ENCODE data around the gene GOLGA8M.
"Not testable (repeated sequence)": the region's sequence is repeated elsewhere in the genome, so short reads cannot be mapped to it uniquely, and the experiment has no call there.

GOLGA8M gene

DNA sequence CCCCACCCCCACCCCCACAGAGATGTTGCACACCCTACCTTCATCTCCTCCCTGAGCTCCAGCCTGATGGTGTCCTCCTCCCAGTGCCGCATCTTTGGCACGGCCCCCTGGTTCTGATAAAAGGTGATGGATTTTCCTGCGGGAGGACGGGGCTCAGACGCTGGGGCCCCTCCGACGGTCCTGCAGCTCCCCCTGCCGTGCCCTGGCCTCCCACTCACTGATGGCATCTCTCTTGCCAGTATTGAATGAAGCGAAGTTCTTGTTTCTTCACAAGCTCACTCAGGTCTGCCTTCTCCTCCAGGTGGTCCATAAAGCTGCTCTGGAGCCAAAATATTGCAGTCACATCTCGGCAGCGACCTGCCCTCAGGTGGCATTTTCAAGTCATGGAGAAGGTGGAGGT, 9.8 kb downstream of the GOLGA8M start:
- H3F3A ChIP-seq (ENCODE audit: control insufficient read depth, insufficient read depth); H3K27ac ChIP-seq (ENCODE audit: low read depth, low read length); H3K27me3 ChIP-seq (ENCODE audit: control insufficient read depth, low read length); H3K36me3 ChIP-seq (ENCODE audit: control insufficient read depth, low read length); H3K9me2 ChIP-seq (replicated peaks; ENCODE audit: control insufficient read depth, low read length); H3K4me3 ChIP-seq (ENCODE audit: low read length); H4K20me1 ChIP-seq (ENCODE audit: control insufficient read depth, insufficient read depth, low read depth, low read length); H3K79me2 ChIP-seq (ENCODE audit: control insufficient read depth, low read length); H3K9me3 ChIP-seq (ENCODE audit: control insufficient read depth, insufficient read depth, low read length); H3K4me1 ChIP-seq (ENCODE audit: control insufficient read depth, low read length); H3K4me2 ChIP-seq (ENCODE audit: low read length): not testable (repeated sequence)

- H3K4me3 ChIP-seq (ENCODE audit: low read length); H3K27ac ChIP-seq (ENCODE audit: low read depth, low read length); H4K20me1 ChIP-seq (ENCODE audit: control insufficient read depth, insufficient read depth, low read depth, low read length); H3K4me2 ChIP-seq (ENCODE audit: low read length); H3K36me3 ChIP-seq (ENCODE audit: control insufficient read depth, low read length); H3K27me3 ChIP-seq (ENCODE audit: control insufficient read depth, low read length); H3K79me2 ChIP-seq (ENCODE audit: control insufficient read depth, low read length); H3F3A ChIP-seq (ENCODE audit: control insufficient read depth, insufficient read depth); H3K9me3 ChIP-seq (ENCODE audit: control insufficient read depth, insufficient read depth, low read length); H3K9me2 ChIP-seq (replicated peaks; ENCODE audit: control insufficient read depth, low read length); H3K4me1 ChIP-seq (ENCODE audit: control insufficient read depth, low read length): not testable (repeated sequence)
These were observed 18.0 kb downstream of the GOLGA8M start for GRCh38 chr15:28694006-28694751.

DNA sequence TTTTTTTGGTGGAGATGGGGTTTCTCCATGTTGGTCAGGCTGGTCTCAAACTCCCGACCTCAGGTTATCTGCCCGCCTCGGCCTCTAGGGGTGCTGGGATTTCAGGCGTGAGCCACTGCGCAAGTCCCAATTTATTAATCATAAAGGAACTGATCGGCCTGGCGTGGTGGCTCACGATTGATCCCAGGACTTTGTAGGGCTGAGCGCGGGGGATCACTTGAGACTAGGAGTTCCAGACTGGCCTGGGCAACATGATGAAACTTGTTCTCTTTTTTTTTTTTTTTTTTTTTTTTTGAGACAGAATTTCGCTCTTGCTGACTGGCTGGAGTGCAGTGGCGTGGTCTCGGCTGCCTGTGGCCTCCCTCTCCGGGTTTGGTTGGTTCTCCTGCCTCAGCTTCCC, 19.2 kb downstream of the GOLGA8M start:
- not testable (repeated sequence) for H4K20me1 ChIP-seq (ENCODE audit: control insufficient read depth, insufficient read depth, low read depth, low read length); H3K27ac ChIP-seq (ENCODE audit: low read depth, low read length); H3K9me2 ChIP-seq (replicated peaks; ENCODE audit: control insufficient read depth, low read length); H3K9me3 ChIP-seq (ENCODE audit: control insufficient read depth, insufficient read depth, low read length); H3K27me3 ChIP-seq (ENCODE audit: control insufficient read depth, low read length); H3K4me2 ChIP-seq (ENCODE audit: low read length); H3F3A ChIP-seq (ENCODE audit: control insufficient read depth, insufficient read depth); H3K4me1 ChIP-seq (ENCODE audit: control insufficient read depth, low read length); H3K36me3 ChIP-seq (ENCODE audit: control insufficient read depth, low read length); H3K79me2 ChIP-seq (ENCODE audit: control insufficient read depth, low read length); H3K4me3 ChIP-seq (ENCODE audit: low read length)

GRCh38 chr15:28673533-28673932, 38.7 kb downstream of the GOLGA8M start:
- not testable (repeated sequence) for H3K79me2 ChIP-seq (ENCODE audit: control insufficient read depth, low read length); H3K27ac ChIP-seq (ENCODE audit: low read depth, low read length); H3K4me2 ChIP-seq (ENCODE audit: low read length); H3K9me2 ChIP-seq (replicated peaks; ENCODE audit: control insufficient read depth, low read length); H4K20me1 ChIP-seq (ENCODE audit: control insufficient read depth, insufficient read depth, low read depth, low read length); H3K4me1 ChIP-seq (ENCODE audit: control insufficient read depth, low read length); H3F3A ChIP-seq (ENCODE audit: control insufficient read depth, insufficient read depth); H3K9me3 ChIP-seq (ENCODE audit: control insufficient read depth, insufficient read depth, low read length); H3K36me3 ChIP-seq (ENCODE audit: control insufficient read depth, low read length); H3K27me3 ChIP-seq (ENCODE audit: control insufficient read depth, low read length); H3K4me3 ChIP-seq (ENCODE audit: low read length)

DNA sequence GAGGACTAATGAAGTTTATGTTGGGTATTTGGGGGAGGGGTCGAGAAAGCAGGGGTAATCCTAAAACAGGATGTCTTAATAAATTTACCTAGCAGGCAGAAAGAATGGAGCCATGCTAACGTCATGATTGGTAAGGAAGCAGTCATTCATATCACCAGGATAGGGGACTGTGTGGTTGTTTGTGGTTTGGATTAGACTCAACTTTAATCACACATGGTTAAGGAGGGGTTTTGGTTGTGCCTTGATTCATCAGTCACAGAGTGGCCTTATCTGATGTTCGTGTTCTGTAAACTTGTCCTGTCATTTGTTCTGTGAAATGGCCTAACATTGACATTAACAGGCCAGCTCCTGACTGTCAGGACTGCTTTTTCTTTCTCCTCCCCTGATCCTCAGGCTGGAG, 40.1 kb downstream of the GOLGA8M start:
- not testable (repeated sequence) for H3K4me3 ChIP-seq (ENCODE audit: low read length); H3K4me2 ChIP-seq (ENCODE audit: low read length); H3K27ac ChIP-seq (ENCODE audit: low read depth, low read length); H3K9me2 ChIP-seq (replicated peaks; ENCODE audit: control insufficient read depth, low read length); H4K20me1 ChIP-seq (ENCODE audit: control insufficient read depth, insufficient read depth, low read depth, low read length); H3K79me2 ChIP-seq (ENCODE audit: control insufficient read depth, low read length); H3K4me1 ChIP-seq (ENCODE audit: control insufficient read depth, low read length); H3F3A ChIP-seq (ENCODE audit: control insufficient read depth, insufficient read depth); H3K27me3 ChIP-seq (ENCODE audit: control insufficient read depth, low read length); H3K9me3 ChIP-seq (ENCODE audit: control insufficient read depth, insufficient read depth, low read length); H3K36me3 ChIP-seq (ENCODE audit: control insufficient read depth, low read length)

GRCh38 chr15:28666402-28666801, 45.8 kb downstream of the GOLGA8M start:
- not testable (repeated sequence) for H3K27ac ChIP-seq (ENCODE audit: low read depth, low read length); H3K9me3 ChIP-seq (ENCODE audit: control insufficient read depth, insufficient read depth, low read length)

GRCh38 chr15:28664575-28664974, 47.6 kb downstream of the GOLGA8M start:
- H3K4me3 ChIP-seq (ENCODE audit: low read length); H4K20me1 ChIP-seq (ENCODE audit: control insufficient read depth, insufficient read depth, low read depth, low read length); H3K27me3 ChIP-seq (ENCODE audit: control insufficient read depth, low read length); H3F3A ChIP-seq (ENCODE audit: control insufficient read depth, insufficient read depth); H3K79me2 ChIP-seq (ENCODE audit: control insufficient read depth, low read length); H3K9me2 ChIP-seq (replicated peaks; ENCODE audit: control insufficient read depth, low read length); H3K36me3 ChIP-seq (ENCODE audit: control insufficient read depth, low read length); H3K9me3 ChIP-seq (ENCODE audit: control insufficient read depth, insufficient read depth, low read length); H3K27ac ChIP-seq (ENCODE audit: low read depth, low read length); H3K4me1 ChIP-seq (ENCODE audit: control insufficient read depth, low read length); H3K4me2 ChIP-seq (ENCODE audit: low read length): not testable (repeated sequence)

More at GRCh38 chr15:28666402-28666801, 45.8 kb downstream of the GOLGA8M start:
- not testable (repeated sequence) for H3K36me3 ChIP-seq (ENCODE audit: control insufficient read depth, low read length); H3K79me2 ChIP-seq (ENCODE audit: control insufficient read depth, low read length); H3K4me3 ChIP-seq (ENCODE audit: low read length); H3K4me2 ChIP-seq (ENCODE audit: low read length); H3K4me1 ChIP-seq (ENCODE audit: control insufficient read depth, low read length); H4K20me1 ChIP-seq (ENCODE audit: control insufficient read depth, insufficient read depth, low read depth, low read length); H3K9me2 ChIP-seq (replicated peaks; ENCODE audit: control insufficient read depth, low read length); H3F3A ChIP-seq (ENCODE audit: control insufficient read depth, insufficient read depth); H3K27me3 ChIP-seq (ENCODE audit: control insufficient read depth, low read length)

GRCh38 chr15:28663717-28664116, 48.5 kb downstream of the GOLGA8M start:
- H3K4me2 ChIP-seq (ENCODE audit: low read length); H3F3A ChIP-seq (ENCODE audit: control insufficient read depth, insufficient read depth); H3K36me3 ChIP-seq (ENCODE audit: control insufficient read depth, low read length); H4K20me1 ChIP-seq (ENCODE audit: control insufficient read depth, insufficient read depth, low read depth, low read length); H3K4me3 ChIP-seq (ENCODE audit: low read length); H3K9me3 ChIP-seq (ENCODE audit: control insufficient read depth, insufficient read depth, low read length); H3K27ac ChIP-seq (ENCODE audit: low read depth, low read length); H3K4me1 ChIP-seq (ENCODE audit: control insufficient read depth, low read length); H3K9me2 ChIP-seq (replicated peaks; ENCODE audit: control insufficient read depth, low read length); H3K27me3 ChIP-seq (ENCODE audit: control insufficient read depth, low read length); H3K79me2 ChIP-seq (ENCODE audit: control insufficient read depth, low read length): not testable (repeated sequence)
